Testis (tissue), 2 donors: ENCODE results near the gene CPHXL.

ENCODE experiments used
- CTCF ChIP-seq, 3 experiments: fragments of 450-650 bp in 2 of 3; fragments of 200-600 bp in 1 of 3; sonication (generic) in 1 of 3; IDR thresholded peaks; one replicate each; pipeline ENCODE4 v1.5.1; 2016 to 2019; ENCODE audit warnings: antibody characterized with exemption in 3 of 3, mild to moderate bottlenecking in 2 of 3, moderate library complexity in 1 of 3
- POLR2A ChIP-seq: fragments of 450-650 bp; IDR thresholded peaks from one replicate; pipeline ENCODE4 v1.6.1; 2017; ENCODE audit warnings: antibody characterized with exemption, mild to moderate bottlenecking, moderate library complexity

DNA sequence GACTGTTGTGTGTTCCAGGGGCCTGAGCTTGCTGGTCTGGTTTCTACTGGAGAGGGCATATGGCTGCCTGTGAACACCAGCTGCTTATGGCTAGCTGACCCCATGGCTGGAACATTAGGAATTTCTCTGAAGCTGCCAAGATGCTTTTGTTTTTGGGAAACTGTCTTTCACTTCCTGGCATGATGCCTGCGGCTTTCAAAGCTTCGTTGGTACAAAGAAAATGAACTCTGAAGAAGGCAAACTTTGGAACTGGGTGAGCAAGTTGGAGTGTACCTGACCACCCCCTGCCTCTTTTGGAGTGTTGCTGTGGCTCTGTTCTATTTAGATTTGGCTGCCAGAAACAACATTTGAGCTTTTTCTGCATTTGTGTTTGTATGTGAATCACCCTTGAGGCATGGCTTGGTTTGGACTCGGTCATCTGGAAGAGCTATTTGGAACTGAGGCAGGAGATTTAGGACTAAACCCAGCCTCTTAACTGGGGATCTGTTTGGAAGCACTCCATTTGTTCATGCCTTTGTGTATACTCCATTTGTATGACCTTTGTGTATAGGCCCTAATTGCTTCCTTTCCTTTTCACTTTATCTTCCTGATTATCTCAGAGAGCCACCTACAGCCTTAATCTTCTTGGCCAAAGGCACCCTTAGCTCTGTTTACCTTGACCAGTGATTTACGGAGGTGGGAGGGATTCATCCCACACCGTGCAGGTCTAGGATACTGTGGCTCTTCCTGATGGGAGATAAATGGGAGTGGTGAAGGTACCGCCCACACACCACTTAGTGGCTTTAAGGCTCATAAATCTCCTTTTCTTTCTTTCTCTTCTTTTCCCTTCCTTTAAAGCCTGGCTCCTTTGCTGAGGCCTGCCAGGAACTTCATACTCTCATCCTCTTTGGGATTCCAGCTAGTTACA lies 7.3 kb upstream of the CPHXL start:
- TF ChIP-seq CTCF (IDR thresholded peaks at IDR 0.05) (no peak), POLR2A (no peak)
